ENCODE data around the gene HAUS8. TPM values are rescaled to one million over a fixed set of nuclear protein-coding genes. Genes with fewer than 3 reads are reported as not detected.

HAUS8 gene
- total and polyA plus RNA-seq, 2 donors (not counting 3 experiments of a cell fraction or from before 2014, with no cell fraction given), result 9.6 to 30.3 TPM

DNA sequence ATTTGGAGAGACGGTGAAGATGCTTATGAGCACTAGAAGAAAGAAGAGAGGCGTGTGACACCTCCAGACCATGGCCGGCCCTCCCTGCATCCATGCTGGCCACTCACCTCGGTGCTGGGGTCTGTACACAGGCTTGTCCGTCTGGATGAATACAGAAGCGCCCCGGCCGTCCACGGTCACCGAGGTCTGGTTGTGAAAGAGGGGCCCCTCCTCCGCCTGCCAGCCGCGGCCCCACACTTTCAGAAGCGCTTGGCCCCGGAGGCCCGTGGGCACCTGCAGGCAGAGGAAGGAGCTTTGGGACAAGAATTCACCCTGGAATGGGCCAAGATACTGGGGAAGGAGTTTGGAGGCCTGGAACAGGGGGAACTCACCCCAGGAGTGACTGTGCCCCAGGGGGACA is 63.8 kb downstream of the HAUS8 start:
- Histone ChIP-seq H3K4me2 (ENCODE audit: insufficient read depth, low read length) (no peak overlapping the region), H3K4me3 (replicated peaks in 1 of 3; ENCODE audit: insufficient read depth in 1 of 3, low read depth in 1 of 3, low read length in 3 of 3) (no peak overlapping the region), H3K4me1 (ENCODE audit: control insufficient read depth, extremely low read depth, insufficient read depth, low read length) (no peaks in the 10 kb centered on the region), H3K79me2 (ENCODE audit: control insufficient read depth, insufficient read depth, low read length) (no peaks in the 10 kb centered on the region), H3K9ac (replicated peaks; ENCODE audit: extremely low read depth, insufficient read depth, low read length) (no peak overlapping the region), H3K27ac (ENCODE audit: insufficient read depth, low read depth, low read length) (no peak overlapping the region), H3K9me3 (replicated peaks; ENCODE audit: control insufficient read depth, insufficient read depth, low read length) (no peaks in the 10 kb centered on the region), H2AFZ (ENCODE audit: low read depth, low read length) (no peak overlapping the region), H4K20me1 (replicated peaks; ENCODE audit: control insufficient read depth, extremely low read depth, insufficient read depth, low read length) (no peaks in the 10 kb centered on the region), H3K9me1 (replicated peaks; ENCODE audit: control insufficient read depth, extremely low read depth, insufficient read depth, low read length) (no peaks in the 10 kb centered on the region), H3K36me3 (ENCODE audit: control insufficient read depth in 2 of 2, extremely low read depth in 1 of 2, insufficient read depth in 2 of 2, low read length in 2 of 2) (no peaks in the 10 kb centered on the region), H3K27me3 (ENCODE audit: control insufficient read depth in 2 of 2, insufficient read depth in 2 of 2, low read length in 2 of 2) (peaks cover 0 to 3% of the 10 kb centered on the region in 2 experiments)
- ChIA-PET POLR2A (no interaction called here), CTCF (no interaction called here)
- BruUV-seq (replicated peaks), result no TSS peak
- no peak for TF ChIP-seq MAX (IDR thresholded peaks at IDR 0.05; ENCODE audit: insufficient read depth, insufficient read length)
- TF ChIP-seq POLR2AphosphoS5 (IDR thresholded peaks at IDR 0.05; ENCODE audit: insufficient read depth, low read depth, low read length), result no peak
- TF ChIP-seq POLR2A (IDR thresholded peaks at IDR 0.05; ENCODE audit: low read depth, low read length), result no peak
- no peak for TF ChIP-seq JUN (IDR thresholded peaks at IDR 0.05; ENCODE audit: borderline replicate concordance, insufficient read depth, insufficient read length, low read depth)
- TF ChIP-seq MYC (IDR thresholded peaks at IDR 0.05; ENCODE audit: low read depth, low read length), result no peak
- no peak for TF ChIP-seq GATA2 (IDR thresholded peaks at IDR 0.05; ENCODE audit: insufficient read depth, insufficient read length, low read depth, low read length)
- TF ChIP-seq, protein P1, sequence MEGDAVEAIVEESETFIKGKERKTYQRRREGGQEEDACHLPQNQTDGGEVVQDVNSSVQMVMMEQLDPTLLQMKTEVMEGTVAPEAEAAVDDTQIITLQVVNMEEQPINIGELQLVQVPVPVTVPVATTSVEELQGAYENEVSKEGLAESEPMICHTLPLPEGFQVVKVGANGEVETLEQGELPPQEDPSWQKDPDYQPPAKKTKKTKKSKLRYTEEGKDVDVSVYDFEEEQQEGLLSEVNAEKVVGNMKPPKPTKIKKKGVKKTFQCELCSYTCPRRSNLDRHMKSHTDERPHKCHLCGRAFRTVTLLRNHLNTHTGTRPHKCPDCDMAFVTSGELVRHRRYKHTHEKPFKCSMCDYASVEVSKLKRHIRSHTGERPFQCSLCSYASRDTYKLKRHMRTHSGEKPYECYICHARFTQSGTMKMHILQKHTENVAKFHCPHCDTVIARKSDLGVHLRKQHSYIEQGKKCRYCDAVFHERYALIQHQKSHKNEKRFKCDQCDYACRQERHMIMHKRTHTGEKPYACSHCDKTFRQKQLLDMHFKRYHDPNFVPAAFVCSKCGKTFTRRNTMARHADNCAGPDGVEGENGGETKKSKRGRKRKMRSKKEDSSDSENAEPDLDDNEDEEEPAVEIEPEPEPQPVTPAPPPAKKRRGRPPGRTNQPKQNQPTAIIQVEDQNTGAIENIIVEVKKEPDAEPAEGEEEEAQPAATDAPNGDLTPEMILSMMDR (IDR thresholded peaks at IDR 0.05; ENCODE audit: extremely low read depth in 1 of 2, insufficient read depth in 1 of 2, low read depth in 1 of 2, low read length in 2 of 2), result no peak
- no peak for TF ChIP-seq EZH2 (IDR thresholded peaks at IDR 0.05; ENCODE audit: borderline replicate concordance, low read depth, low read length, severe bottlenecking)
- no peak for TF ChIP-seq FOS (IDR thresholded peaks at IDR 0.05; ENCODE audit: borderline replicate concordance, insufficient read depth, low read length)
- DNase-seq (ENCODE audit: low read depth, low spot score), result no peak
- no peak for FAIRE-seq
- dilution Hi-C loops (cut with MboI; ENCODE audit: extremely low pct_ligation_motif_present, low sequenced_read_pairs), result no loop called here
- intact Hi-C loops (cut with micrococcal nuclease), result no loop called here
